Activated CD4-positive, alpha-beta T cell treated with anti-CD3 and anti-CD28 coated beads, Interleukin-10, Interleukin-2, amounts not matched to agents 100 ng/mL and 50 ng/mL, durations not matched to agents 16 hours and 8 hours (primary cell): ENCODE data around the gene HLA-DRA.

Source experiments
- DNase-seq: peaks from one replicate; pipeline ENCODE4 v3.0.0-alpha.2; 2020

Gene HLA-DRA

DNA sequence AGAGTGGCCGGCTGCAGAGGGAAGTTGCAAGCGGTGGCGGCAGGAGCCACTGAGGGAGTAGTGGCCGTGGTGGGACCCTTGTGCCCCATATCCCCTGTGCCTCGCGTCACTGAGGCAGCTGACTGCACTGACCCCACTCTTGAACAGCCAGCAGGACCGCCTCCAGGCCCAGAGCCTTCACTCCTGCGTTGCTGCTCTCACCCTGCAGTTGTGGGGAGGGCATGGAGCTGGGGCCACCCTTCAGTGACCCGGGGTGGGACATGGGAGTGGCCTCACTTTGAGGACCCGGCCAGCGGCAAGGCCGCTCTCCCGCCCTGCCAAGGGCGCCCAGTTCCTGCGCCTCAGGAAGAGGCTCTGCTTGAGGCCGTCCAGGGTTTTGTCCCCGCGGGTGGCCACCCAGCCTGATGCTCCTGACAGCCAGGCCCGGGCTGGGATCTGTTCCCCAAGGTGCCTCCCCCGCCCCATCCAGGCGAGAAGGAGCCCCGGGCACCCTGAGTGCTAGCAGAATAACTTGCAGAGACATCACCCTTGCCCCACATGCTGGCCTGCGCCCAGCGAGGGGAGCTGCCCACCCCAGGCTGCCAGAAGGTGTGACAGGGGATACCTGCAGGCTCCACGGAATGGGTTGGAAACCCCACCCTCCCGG lies 44.4 kb downstream of the HLA-DRA start:
- no peak for DNase-seq

DNA sequence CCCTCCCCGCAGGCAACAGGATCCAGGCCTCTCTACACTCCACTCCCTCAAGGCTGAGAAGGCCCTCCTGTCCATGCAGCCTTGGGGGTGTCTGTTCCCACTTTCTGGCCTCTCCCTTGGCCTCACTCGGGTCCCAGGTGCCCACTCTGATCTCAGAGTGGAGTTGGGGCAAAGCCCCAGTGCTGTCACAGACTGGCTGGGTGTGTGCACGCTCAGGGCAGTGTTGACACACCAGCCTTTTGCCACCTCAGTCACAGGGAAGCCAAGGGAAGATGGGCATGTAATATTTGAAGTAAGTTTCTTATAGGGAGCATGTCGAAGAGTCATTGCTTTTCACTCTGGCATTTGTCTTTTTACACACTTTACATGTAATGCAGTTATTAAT lies 44.9 kb downstream of the HLA-DRA start:
- no peak for DNase-seq

DNA sequence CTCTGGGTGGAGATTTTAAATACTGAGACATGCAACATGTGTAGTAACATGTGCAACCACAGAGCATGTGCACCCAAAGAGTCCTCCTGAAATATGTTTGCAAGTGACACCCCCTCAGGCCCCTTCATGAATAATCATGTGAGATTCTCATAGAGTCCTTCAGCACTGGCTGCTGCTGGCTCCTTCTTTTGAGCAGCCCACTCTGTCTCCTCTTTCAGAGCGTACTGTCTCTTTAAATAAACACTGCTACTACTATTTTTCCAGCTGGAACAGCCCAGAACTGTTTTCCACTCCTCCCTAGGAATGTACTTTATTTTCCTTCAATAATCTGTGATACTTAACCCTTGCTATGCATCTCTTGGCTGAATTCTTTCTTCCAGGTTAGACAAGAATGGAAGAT lies 48.4 kb downstream of the HLA-DRA start:
- no peak for DNase-seq

DNA sequence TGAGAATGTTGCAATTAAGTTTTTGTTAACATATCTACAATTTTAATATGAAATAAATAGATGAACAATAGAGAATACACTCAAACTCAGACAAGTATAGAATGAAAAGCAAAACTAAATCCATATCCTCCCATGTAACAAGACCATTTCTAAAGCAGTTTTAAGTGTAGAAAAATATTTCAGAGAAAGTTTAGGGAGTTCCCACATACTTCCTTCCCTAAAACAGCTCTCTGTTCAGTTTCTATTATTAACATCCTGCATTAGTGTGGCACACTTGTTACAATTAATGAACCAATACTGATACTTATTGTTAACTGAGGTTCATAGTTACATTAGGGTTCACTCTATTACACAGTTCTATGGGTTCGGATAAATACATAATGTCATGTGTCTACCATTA lies 52.0 kb downstream of the HLA-DRA start:
- DNase-seq: no peak

GRCh38 chr6:32492351-32492750 lies 52.7 kb downstream of the HLA-DRA start:
- no peak for DNase-seq
